H9 (cell line): ENCODE data around the gene PARD6B. TPM values are rescaled to one million over a fixed set of nuclear protein-coding genes. Genes with fewer than 3 reads are reported as not detected.
A peak's percentile ranks its signal among the peaks of the same experiment; 100 is the strongest.

Experiments used
- DNase-seq: peaks from one replicate; pipeline ENCODE4 v3.0.0-alpha.2; 2017
- H2AFZ ChIP-seq: one replicate; pipeline ENCODE4 v1.6.1; 2013; ENCODE audit warnings: mild to moderate bottlenecking, low read length, control low read depth, moderate library complexity
- H2AK5ac ChIP-seq: 2 replicates; pipeline ENCODE4 v1.6.1; 2013; ENCODE audit warnings: low read length, control low read depth, mixed read lengths; ENCODE audit not compliant: insufficient read length
- H2BK120ac ChIP-seq: one replicate; pipeline ENCODE4 v1.6.1; 2013; ENCODE audit warnings: low read depth, mild to moderate bottlenecking, low read length, control low read depth, inconsistent platforms; ENCODE audit not compliant: poor library complexity, severe bottlenecking
- H2BK12ac ChIP-seq: 2 replicates; pipeline ENCODE4 v1.6.1; 2013; ENCODE audit warnings: low read length, control low read depth, mixed read lengths, low read depth; ENCODE audit not compliant: insufficient read length
- H2BK15ac ChIP-seq: 2 replicates; pipeline ENCODE4 v1.6.1; 2013; ENCODE audit warnings: low read depth, low read length, control low read depth
- H2BK20ac ChIP-seq: one replicate; pipeline ENCODE4 v1.6.1; 2013; ENCODE audit warnings: low read depth, mild to moderate bottlenecking, low read length, control low read depth, inconsistent platforms; ENCODE audit not compliant: poor library complexity, severe bottlenecking
- H2BK5ac ChIP-seq: 2 replicates; pipeline ENCODE4 v1.6.1; 2013; ENCODE audit warnings: low read length, control low read depth, mixed read lengths; ENCODE audit not compliant: insufficient read length
- H3K14ac ChIP-seq: 2 replicates; pipeline ENCODE4 v1.6.1; 2013; ENCODE audit warnings: low read length, control low read depth; ENCODE audit not compliant: insufficient read depth
- H3K18ac ChIP-seq: 2 replicates; pipeline ENCODE4 v1.6.1; 2013; ENCODE audit warnings: low read depth, mild to moderate bottlenecking, mixed read lengths, low read length, control low read depth; ENCODE audit not compliant: insufficient read length
- H3K23ac ChIP-seq: 2 replicates; pipeline ENCODE4 v1.6.1; 2013; ENCODE audit warnings: low read length, control low read depth, mixed read lengths, low read depth; ENCODE audit not compliant: insufficient read length
- H3K23me2 ChIP-seq: 2 replicates; pipeline ENCODE4 v1.6.1; 2013; ENCODE audit warnings: low read depth, mild to moderate bottlenecking, mixed read lengths, low read length, control low read depth; ENCODE audit not compliant: insufficient read length, poor library complexity, severe bottlenecking
- H3K27ac ChIP-seq: 2 replicates; pipeline ENCODE4 v1.5.1; 2013; ENCODE audit warnings: low read length, control low read depth, mixed read lengths, low read depth; ENCODE audit not compliant: insufficient read length
- H3K27me3 ChIP-seq: 2 replicates; pipeline ENCODE4 v1.6.1; 2013; ENCODE audit warnings: low read length, control low read depth, inconsistent platforms; ENCODE audit not compliant: insufficient read depth
- H3K4ac ChIP-seq: 2 replicates; pipeline ENCODE4 v1.6.1; 2013; ENCODE audit warnings: low read depth, mild to moderate bottlenecking, control low read depth, inconsistent platforms, low read length, moderate library complexity
- H3K4me1 ChIP-seq: 2 replicates; pipeline ENCODE4 v1.6.1; 2013; ENCODE audit warnings: low read length, control low read depth, inconsistent platforms; ENCODE audit not compliant: insufficient read depth
- H3K4me2 ChIP-seq: 2 replicates; pipeline ENCODE4 v1.6.1; 2013; ENCODE audit warnings: low read length, control low read depth, mixed read lengths; ENCODE audit not compliant: insufficient read length, insufficient read depth
- H3K56ac ChIP-seq: 2 replicates; pipeline ENCODE4 v1.6.1; 2013; ENCODE audit warnings: low read depth, mild to moderate bottlenecking, mixed read lengths, low read length, control low read depth; ENCODE audit not compliant: insufficient read length
- H3K79me1 ChIP-seq: 2 replicates; pipeline ENCODE4 v1.6.1; 2013; ENCODE audit warnings: low read depth, mild to moderate bottlenecking, moderate library complexity, low read length, control low read depth, inconsistent platforms; ENCODE audit not compliant: insufficient read depth, poor library complexity, severe bottlenecking
- H3K79me2 ChIP-seq: 2 replicates; pipeline ENCODE4 v1.6.1; 2013; ENCODE audit warnings: low read length, control low read depth, inconsistent platforms; ENCODE audit not compliant: insufficient read depth
- H3K9ac ChIP-seq: 2 replicates; pipeline ENCODE4 v1.6.1; 2013; ENCODE audit warnings: low read length, control low read depth, mixed read lengths; ENCODE audit not compliant: insufficient read length; ENCODE audit errors: extremely low read depth
- H3K9me3 ChIP-seq: one replicate; pipeline ENCODE4 v1.6.1; 2013; ENCODE audit warnings: low read depth, low read length, inconsistent platforms; ENCODE audit not compliant: control insufficient read depth
- H3T11ph ChIP-seq: one replicate; pipeline ENCODE4 v1.6.1; 2013; ENCODE audit warnings: mild to moderate bottlenecking, low read length, control low read depth, inconsistent platforms
- H4K20me1 ChIP-seq: one replicate; pipeline ENCODE4 v1.6.1; 2013; ENCODE audit not compliant: control insufficient read depth, insufficient read length, insufficient read depth
- H4K5ac ChIP-seq: 2 replicates; pipeline ENCODE4 v1.6.1; 2013; ENCODE audit warnings: low read depth, mild to moderate bottlenecking, mixed read lengths, low read length, control low read depth; ENCODE audit not compliant: insufficient read length
- H4K8ac ChIP-seq: replicated peaks from 2 replicates; pipeline ENCODE4 v1.6.1; 2013; ENCODE audit warnings: low read length, control low read depth, mixed read lengths, low read depth; ENCODE audit not compliant: insufficient read length
- H4K91ac ChIP-seq: 2 replicates; pipeline ENCODE4 v1.6.1; 2013; ENCODE audit warnings: low read depth, mild to moderate bottlenecking, moderate library complexity, mixed read lengths, low read length, control low read depth; ENCODE audit not compliant: insufficient read length
- H3K27ac Mint-ChIP-seq, 3 experiments: 2 replicates in 2 of 3; 3 replicates in 1 of 3; pipeline ENCODE4 v1.8.0; 2020 to 2021; ENCODE audit warnings: mixed read lengths in 3 of 3, mild to moderate bottlenecking in 1 of 3, moderate library complexity in 1 of 3
- H3K27me3 Mint-ChIP-seq: 2 replicates; pipeline ENCODE4 v1.8.0; 2021; ENCODE audit warnings: low read depth, mild to moderate bottlenecking, moderate library complexity, mixed read lengths
- H3K36me3 Mint-ChIP-seq, 3 experiments: 2 replicates in 2 of 3; 3 replicates in 1 of 3; pipeline ENCODE4 v1.8.0; 2020 to 2021; ENCODE audit warnings: low read depth in 3 of 3, mixed read lengths in 3 of 3; ENCODE audit not compliant: insufficient read depth in 1 of 3
- H3K4me1 Mint-ChIP-seq, 2 experiments: 2 replicates each; pipeline ENCODE4 v1.8.0; 2020; ENCODE audit warnings: mixed read lengths in 2 of 2
- H3K4me3 Mint-ChIP-seq, 2 experiments: 2 replicates in 1 of 2; 3 replicates in 1 of 2; pipeline ENCODE4 v1.8.0; 2020 to 2021; ENCODE audit warnings: mild to moderate bottlenecking in 2 of 2, mixed read lengths in 2 of 2, moderate library complexity in 1 of 2
- H3K9me3 Mint-ChIP-seq, 2 experiments: 2 replicates in 1 of 2; 3 replicates in 1 of 2; pipeline ENCODE4 v1.8.0; 2020; ENCODE audit warnings: mild to moderate bottlenecking in 2 of 2, mixed read lengths in 2 of 2, moderate library complexity in 1 of 2
- CTCF ChIP-seq: fragments of 200-600 bp; sonication (generic); conservative IDR thresholded peaks from 3 replicates; pipeline ENCODE4 v1.8.0; 2021; ENCODE audit warnings: antibody characterized with exemption, mild to moderate bottlenecking
- WGBS: extraction: QIAGEN DNeasy Blood & Tissue Kit; methylation state at CpG from one replicate; pipeline ENCODE4 v1.1.7; 2013; ENCODE audit warnings: missing lambda C conversion rate, low lambda C conversion rate, mixed read lengths; ENCODE audit not compliant: insufficient read length; ENCODE audit errors: extremely low coverage; 5-methylcytosine and 5-hydroxymethylcytosine counted together
- total RNA-seq: library from RNA; stranded (reverse); gene quantifications from 2 replicates; pipeline ENCODE4 v1.2.1, GENCODE V29; 2021

Gene PARD6B
- total RNA-seq, 1 experiment from 2014 or later = 27.4 TPM

- H4K20me1 ChIP-seq = no peaks in the 10 kb centered on the region
- H3K9ac ChIP-seq = no peak overlapping the region
- Mint-ChIP-seq H3K9me3 (no peaks in the 10 kb centered on the region), H3K27ac (peak overlapping the region in 1 of 3 experiments; percentile 6; a peak in 1 of 7 replicates), H3K36me3 (no peaks in the 10 kb centered on the region; a peak in 1 of 7 replicates), H3K27me3 (peaks cover 2% of the 10 kb centered on the region; the same call in 1 of the 2 replicates), H3K4me1 (peaks cover 10 to 12% of the 10 kb centered on the region in 2 experiments), H3K4me3 (no peak overlapping the region)
- H3K79me1 ChIP-seq = no peaks in the 10 kb centered on the region
- H4K5ac ChIP-seq = no peak overlapping the region
- no peak overlapping the region for H3K14ac ChIP-seq
- no peak overlapping the region for H3K4ac ChIP-seq
- no peak for DNase-seq
- no peak overlapping the region for H3K4me2 ChIP-seq
- no peak overlapping the region for H2BK120ac ChIP-seq
- no peak overlapping the region for H2BK5ac ChIP-seq
- H4K91ac ChIP-seq = no peak overlapping the region
- H3K9me3 ChIP-seq = no peaks in the 10 kb centered on the region
- no peak overlapping the region for H2AFZ ChIP-seq
- H3K23ac ChIP-seq = no peak overlapping the region
- no peak overlapping the region for H2AK5ac ChIP-seq
- H3K23me2 ChIP-seq = no peaks in the 10 kb centered on the region
- no peaks in the 10 kb centered on the region for H3K27me3 ChIP-seq
- no peak overlapping the region for H3K18ac ChIP-seq
- H2BK15ac ChIP-seq = no peak overlapping the region
- no peak overlapping the region for H2BK20ac ChIP-seq
- WGBS = no CpG with 5 or more reads among the region's 5 CpGs
- H3K56ac ChIP-seq = no peak overlapping the region
- H3K27ac ChIP-seq = no peak overlapping the region
- no peaks in the 10 kb centered on the region for H3K79me2 ChIP-seq
- no peak for TF ChIP-seq CTCF
- H3T11ph ChIP-seq = no peak overlapping the region
- no peak overlapping the region for H4K8ac ChIP-seq
- no peak overlapping the region for H2BK12ac ChIP-seq
- H3K4me1 ChIP-seq = no peaks in the 10 kb centered on the region; the same call in 1 of the 2 replicates
Observed at GRCh38 chr20:50720026-50720425, 11.4 kb upstream of the PARD6B start.
